HepG2 (cell line): ENCODE measurements around the gene FBXW2. TPM values are rescaled to one million over a fixed set of nuclear protein-coding genes. Genes with fewer than 3 reads are reported as not detected.
A peak's percentile ranks its signal among the peaks of the same experiment; 100 is the strongest.

Source experiments
- CCDC6 ChIP-seq: sonication (generic); formaldehyde crosslinking; IDR thresholded peaks from 2 replicates; pipeline ENCODE4 v1.8.1; 2022; ENCODE audit warnings: mild to moderate bottlenecking, missing genetic modification reagents, moderate library complexity
- HMG20A ChIP-seq: IDR thresholded peaks from 2 replicates; pipeline ENCODE4 v1.6.1; 2016; ENCODE audit warnings: borderline replicate concordance
- HNF1A ChIP-seq, 2 experiments: sonication (generic) in 1 of 2; formaldehyde crosslinking in 1 of 2; IDR thresholded peaks; 2 replicates each; pipeline versions ENCODE4 v1.4.0 to v1.6.1; 2016 to 2020; ENCODE audit warnings: borderline replicate concordance in 1 of 2, low read depth in 1 of 2, mild to moderate bottlenecking in 1 of 2, missing genetic modification reagents in 1 of 2
- KMT2B ChIP-seq: IDR thresholded peaks from 2 replicates; pipeline ENCODE4 v1.6.1; 2016; ENCODE audit warnings: missing genetic modification reagents, missing compliant biosample characterization
- MTA1 ChIP-seq: sonication (generic); formaldehyde crosslinking; IDR thresholded peaks from 2 replicates; pipeline ENCODE4 v1.4.0; 2020; ENCODE audit warnings: missing genetic modification reagents, mild to moderate bottlenecking, borderline replicate concordance
- NRL ChIP-seq: sonication (generic); formaldehyde crosslinking; IDR thresholded peaks from 2 replicates; pipeline ENCODE4 v1.5.0; 2020; ENCODE audit warnings: missing genetic modification reagents, mild to moderate bottlenecking, moderate library complexity, borderline replicate concordance
- PRDM4 ChIP-seq: sonication (generic); formaldehyde crosslinking; IDR thresholded peaks from 2 replicates; pipeline ENCODE4 v1.9.0; 2021; ENCODE audit warnings: missing genetic modification reagents, borderline replicate concordance
- REXO4 ChIP-seq: sonication (generic); formaldehyde crosslinking; IDR thresholded peaks from 2 replicates; pipeline ENCODE4 v1.8.0; 2022; ENCODE audit warnings: missing genetic modification reagents, mild to moderate bottlenecking, borderline replicate concordance
- STAT5B ChIP-seq: sonication (generic); formaldehyde crosslinking; IDR thresholded peaks from 2 replicates; pipeline ENCODE4 v1.4.0; 2020; ENCODE audit warnings: missing genetic modification reagents
- SUZ12 ChIP-seq: fragments of 150-350 bp; IDR thresholded peaks from 2 replicates; pipeline ENCODE4 v1.6.1; 2014; ENCODE audit warnings: low read depth, low read length
- TP53 ChIP-seq: sonication (generic); formaldehyde crosslinking; conservative IDR thresholded peaks from 2 replicates; pipeline ENCODE4 v1.4.0; 2020; ENCODE audit warnings: missing genetic modification reagents
- ZNF101 ChIP-seq: sonication (generic); formaldehyde crosslinking; IDR thresholded peaks from 2 replicates; pipeline ENCODE4 v1.4.0; 2020; ENCODE audit warnings: mild to moderate bottlenecking, low read depth, missing genetic modification reagents, borderline replicate concordance
- ZNF138 ChIP-seq: sonication (generic); formaldehyde crosslinking; IDR thresholded peaks from 2 replicates; pipeline ENCODE4 v1.5.0; 2020; ENCODE audit warnings: mild to moderate bottlenecking, low read depth, missing genetic modification reagents
- ZNF142 ChIP-seq: sonication (generic); formaldehyde crosslinking; IDR thresholded peaks from 2 replicates; pipeline ENCODE4 v1.4.0; 2020; ENCODE audit warnings: missing genetic modification reagents
- ZNF20 ChIP-seq: sonication (generic); formaldehyde crosslinking; IDR thresholded peaks from 2 replicates; pipeline ENCODE4 v1.4.0; 2020; ENCODE audit warnings: mild to moderate bottlenecking, moderate library complexity, missing genetic modification reagents
- ZNF460 ChIP-seq: sonication (generic); formaldehyde crosslinking; IDR thresholded peaks from 2 replicates; pipeline ENCODE4 v1.5.1; 2020; ENCODE audit warnings: missing genetic modification reagents, mild to moderate bottlenecking, borderline replicate concordance
- ZNF543 ChIP-seq: sonication (generic); formaldehyde crosslinking; IDR thresholded peaks from 2 replicates; pipeline ENCODE4 v1.4.0; 2020; ENCODE audit warnings: mild to moderate bottlenecking, missing genetic modification reagents
- ZSCAN21 ChIP-seq: sonication (generic); formaldehyde crosslinking; IDR thresholded peaks from 2 replicates; pipeline ENCODE4 v1.8.0; 2022; ENCODE audit warnings: mild to moderate bottlenecking, missing genetic modification reagents, moderate library complexity, borderline replicate concordance
- polyA plus RNA-seq, 8 experiments: library from polyadenylated mRNA; depleted of rRNA in 3 of 8; stranded (reverse) in 7 of 8; unstranded in 1 of 8; fragments of >200 nt; fragmentation: Illumina TruSeq in 4 of 8; extraction: Trizol in 4 of 8; gene quantifications; 2 replicates each; pipeline versions ENCODE4 v1.2.1 to v1.2.3, GENCODE V29; 2011 to 2016; ENCODE audit warnings: low read depth in 4 of 8, missing spikeins in 1 of 8, mixed read lengths in 1 of 8; ENCODE audit not compliant: insufficient read depth in 1 of 8
- total RNA-seq, 5 experiments: library from RNA; depleted of rRNA; stranded (reverse); fragments of >200 nt; fragmentation: Illumina TruSeq; extraction: Trizol; gene quantifications; 2 replicates each; pipeline ENCODE4 v1.2.3, GENCODE V29; 2016; ENCODE audit warnings: low read depth in 1 of 5

The FBXW2 gene
- total and polyA plus RNA-seq, 2 of the 13 experiments (the other 11 are each of a cell fraction or from before 2014, with no cell fraction given), result 35.4 to 43.1 TPM

- TF ChIP-seq ZNF142 (CRISPR knock-in tag) (no peak), ZNF138 (CRISPR knock-in tag) (no peak), KMT2B (CRISPR knock-in tag) (0 out of 2 replicates have a peak, but pooled peaks have one; percentile 25), REXO4 (CRISPR knock-in tag) (no peak), STAT5B (CRISPR knock-in tag) (no peak), HNF1A (IDR thresholded peaks at IDR 0.05; ENCODE audit: low read depth) (peak; percentile 49; the same call in 1 of the 2 replicates), HNF1A (CRISPR knock-in tag; IDR thresholded peaks at IDR 0.05; ENCODE audit: borderline replicate concordance) (peak; percentile 36; the same call in 1 of the 2 replicates), HMG20A (CRISPR knock-in tag) (peak; percentile 96), MTA1 (CRISPR knock-in tag) (peak; percentile 25; the same call in 1 of the 2 replicates), TP53 (CRISPR knock-in tag) (no peak), ZNF20 (CRISPR knock-in tag) (no peak), NRL (CRISPR knock-in tag) (no peak), ZSCAN21 (no peak), PRDM4 (no peak), ZNF101 (CRISPR knock-in tag) (no peak), ZNF543 (CRISPR knock-in tag) (no peak), CCDC6 (CRISPR knock-in tag) (no peak), SUZ12 (no peak), ZNF460 (no peak)
These were observed 14.5 kb downstream of the FBXW2 start (continued) for GRCh38 chr9:120778758-120779157.
